Measurements from ENCODE around the gene TDRD12. TPM values are rescaled to one million over a fixed set of nuclear protein-coding genes. Genes with fewer than 3 reads are reported as not detected.
"Not testable (repeated sequence)": the region's sequence is repeated elsewhere in the genome, so short reads cannot be mapped to it uniquely, and the experiment has no call there.

TDRD12 gene
- total RNA-seq, 3 donors from 2014 or later (not counting 1 experiment from before 2014, with no cell fraction given) = 0.13 to 0.45 TPM; not detected in 1

- 63% methylated on average over 4 of the region's 4 CpGs for WGBS (ENCODE audit: insufficient coverage)
- Mint-ChIP-seq H3K4me3 (no peak overlapping the region), H3K36me3 (no peaks in the 10 kb centered on the region), H3K27ac (no peak overlapping the region), H3K4me1 (peaks cover 0 to 4% of the 10 kb centered on the region in 2 donors), H3K27me3 (ENCODE audit: low read depth in 2 of 2) (peaks cover 0 to 9% of the 10 kb centered on the region in 2 donors), H3K9me3 (no peaks in the 10 kb centered on the region)
- Histone ChIP-seq H3K4me3 (ENCODE audit: low read length) (no peak overlapping the region), H3K27me3 (ENCODE audit: control insufficient read depth, insufficient read depth, low read length) (peaks cover 6% of the 10 kb centered on the region), H3K27ac (ENCODE audit: low read length) (no peak overlapping the region), H3K36me3 (ENCODE audit: control insufficient read depth, insufficient read depth, low read length) (no peaks in the 10 kb centered on the region), H3K9me3 (ENCODE audit: control insufficient read depth, insufficient read depth, low read length) (peaks cover 11% of the 10 kb centered on the region), H3K4me1 (ENCODE audit: control insufficient read depth, insufficient read depth, low read length) (peaks cover 12% of the 10 kb centered on the region)
- no peak for DNase-seq
- intact Hi-C loops (cut with micrococcal nuclease) = no loop called here
- no peak for TF ChIP-seq CTCF (IDR thresholded peaks at IDR 0.05)
- ATAC-seq = no peak
Measured at GRCh38 chr19:32750441-32751055, 31.0 kb downstream of the TDRD12 start.

GRCh38 chr19:32751066-32751465 lies 31.5 kb downstream of the TDRD12 start:
- no peak overlapping the region for H3K4me3 Mint-ChIP-seq
- WGBS (ENCODE audit: insufficient coverage) = 71% methylated on average over 2 of the region's 2 CpGs

GRCh38 chr19:32757189-32757588 lies 37.6 kb downstream of the TDRD12 start:
- ATAC-seq (no peak), DNase-seq (no peak)
- Histone ChIP-seq H3K4me3 (ENCODE audit: low read length) (no peak overlapping the region), H3K36me3 (ENCODE audit: control insufficient read depth, insufficient read depth, low read length) (no peaks in the 10 kb centered on the region), H3K27me3 (ENCODE audit: control insufficient read depth, insufficient read depth, low read length) (peaks cover 4% of the 10 kb centered on the region), H3K27ac (ENCODE audit: low read length) (no peak overlapping the region), H3K9me3 (ENCODE audit: control insufficient read depth, insufficient read depth, low read length) (no peaks in the 10 kb centered on the region), H3K4me1 (ENCODE audit: control insufficient read depth, insufficient read depth, low read length) (no peaks in the 10 kb centered on the region)
- Mint-ChIP-seq H3K9me3 (no peaks in the 10 kb centered on the region), H3K36me3 (no peaks in the 10 kb centered on the region), H3K27me3 (ENCODE audit: low read depth in 2 of 2) (peaks cover 6 to 7% of the 10 kb centered on the region in 2 donors), H3K27ac (no peak overlapping the region), H3K4me3 (no peak overlapping the region), H3K4me1 (no peaks in the 10 kb centered on the region)
- intact Hi-C loops (cut with micrococcal nuclease) = no loop called here
- TF ChIP-seq CTCF (IDR thresholded peaks at IDR 0.05) = no peak
- WGBS (ENCODE audit: insufficient coverage) = 83% methylated on average over 3 of the region's 3 CpGs

More at GRCh38 chr19:32751066-32751465, 31.5 kb downstream of the TDRD12 start:
- no peak for ATAC-seq
- Histone ChIP-seq H3K36me3 (ENCODE audit: control insufficient read depth, insufficient read depth, low read length) (no peaks in the 10 kb centered on the region), H3K27me3 (ENCODE audit: control insufficient read depth, insufficient read depth, low read length) (peaks cover 6% of the 10 kb centered on the region), H3K9me3 (ENCODE audit: control insufficient read depth, insufficient read depth, low read length) (peaks cover 6% of the 10 kb centered on the region), H3K4me3 (ENCODE audit: low read length) (no peak overlapping the region), H3K27ac (ENCODE audit: low read length) (no peak overlapping the region), H3K4me1 (ENCODE audit: control insufficient read depth, insufficient read depth, low read length) (peaks cover 12% of the 10 kb centered on the region)
- H3K9me3 Mint-ChIP-seq = no peaks in the 10 kb centered on the region
- no peaks in the 10 kb centered on the region for H3K36me3 Mint-ChIP-seq
- intact Hi-C loops (cut with micrococcal nuclease) = no loop called here
- H3K27me3 Mint-ChIP-seq (ENCODE audit: low read depth in 2 of 2) = peaks cover 0 to 9% of the 10 kb centered on the region in 2 donors
- no peak for DNase-seq
- no peak overlapping the region for H3K27ac Mint-ChIP-seq
- H3K4me1 Mint-ChIP-seq = peaks cover 0 to 4% of the 10 kb centered on the region in 2 donors
- TF ChIP-seq CTCF (IDR thresholded peaks at IDR 0.05) = no peak

GRCh38 chr19:32765365-32765764 lies 45.8 kb downstream of the TDRD12 start:
- H3K36me3 Mint-ChIP-seq; H3K9me3 ChIP-seq (ENCODE audit: control insufficient read depth, insufficient read depth, low read length); H3K9me3 Mint-ChIP-seq; H3K4me3 ChIP-seq (ENCODE audit: low read length); H3K4me3 Mint-ChIP-seq; intact Hi-C loops (cut with micrococcal nuclease); ATAC-seq; H3K27ac ChIP-seq (ENCODE audit: low read length); DNase-seq; H3K27me3 ChIP-seq (ENCODE audit: control insufficient read depth, insufficient read depth, low read length); H3K36me3 ChIP-seq (ENCODE audit: control insufficient read depth, insufficient read depth, low read length); H3K4me1 ChIP-seq (ENCODE audit: control insufficient read depth, insufficient read depth, low read length); H3K4me1 Mint-ChIP-seq; H3K27ac Mint-ChIP-seq: not testable (repeated sequence)
- WGBS (ENCODE audit: insufficient coverage) = no CpG with 5 or more reads among the region's 5 CpGs
- H3K27me3 Mint-ChIP-seq (ENCODE audit: low read depth in 2 of 2) = peaks cover 0 to 16% of the 10 kb centered on the region in 2 donors
